GM12878 (cell line): ENCODE measurements around the gene RAB4B. TPM values are rescaled to one million over a fixed set of nuclear protein-coding genes. Genes with fewer than 3 reads are reported as not detected.
A peak's percentile ranks its signal among the peaks of the same experiment; 100 is the strongest.

Source experiments
- ATAC-seq: fragments of 200-7000 bp; cut with Tn5 transposase; 3 replicates; pipeline ENCODE4 v1.9.1; 2020; ENCODE audit warnings: mild to moderate bottlenecking, moderate library complexity
- BruUV-seq: library from RNA; stranded (reverse); fragments of 400-500 nt; replicated peaks from 2 replicates; lab custom pipeline; 2021; lab: Mats Ljungman, UMichigan
- CTCF ChIA-PET: fragments of 300-600 bp; sonication (Branson Sonifier 250); formaldehyde crosslinking; extraction: SDS; loops from one replicate; lab custom pipeline; 2021; ENCODE audit warnings: inconsistent platforms; lab: Yijun Ruan, JAX
- POLR2A ChIA-PET: fragments of 350-600 bp; formaldehyde crosslinking; extraction: SDS; loops from one replicate; lab custom pipeline; 2021; ENCODE audit warnings: inconsistent platforms; lab: Charles Lee
- RAD21 ChIA-PET: fragments of 300-600 bp; sonication (Branson Sonifier 250); formaldehyde crosslinking; loops from one replicate; lab custom pipeline; 2023; ENCODE audit warnings: antibody characterized with exemption; ENCODE audit not compliant: unreplicated experiment; lab: Charles Lee
- SMC1A ChIA-PET: fragments of 300-600 bp; sonication (Branson Sonifier 250); formaldehyde crosslinking; loops from one replicate; lab custom pipeline; 2023; ENCODE audit not compliant: unreplicated experiment, uncharacterized antibody; lab: Charles Lee
- DNase-seq: peaks from one replicate; pipeline ENCODE4 v3.0.0-alpha.2; 2011; ENCODE audit warnings: low read depth, low spot score
- FAIRE-seq: peaks from 3 replicates; lab custom pipeline; 2011; peaks lifted over from hg19 to GRCh38; lab: Jason Lieb, UNC
- H2AFZ ChIP-seq: 2 replicates; pipeline ENCODE4 v1.6.0; 2011; ENCODE audit warnings: low read depth, low read length, control low read depth; ENCODE audit not compliant: control insufficient read depth
- H3K27ac ChIP-seq: 2 replicates; pipeline ENCODE4 v1.5.1; 2011; ENCODE audit warnings: control low read depth; ENCODE audit not compliant: control insufficient read depth, insufficient read depth
- H3K27me3 ChIP-seq, 2 experiments: replicated peaks in 1 of 2; 2 replicates each; pipeline versions ENCODE4 v1.6.0 to v1.6.1; 2011; ENCODE audit warnings: low read length in 1 of 2; ENCODE audit not compliant: control insufficient read depth in 2 of 2, insufficient read depth in 2 of 2
- H3K36me3 ChIP-seq, 2 experiments: 2 replicates each; pipeline ENCODE4 v1.5.1; 2011; ENCODE audit warnings: low read length in 1 of 2; ENCODE audit not compliant: control insufficient read depth in 2 of 2, insufficient read depth in 2 of 2
- H3K4me1 ChIP-seq: 2 replicates; pipeline ENCODE4 v1.6.1; 2011; ENCODE audit warnings: mild to moderate bottlenecking, low read length, moderate library complexity, mixed read lengths; ENCODE audit not compliant: control insufficient read depth, insufficient read depth
- H3K4me2 ChIP-seq: 2 replicates; pipeline ENCODE4 v1.6.0; 2011; ENCODE audit warnings: control low read depth; ENCODE audit not compliant: control insufficient read depth, insufficient read depth
- H3K4me3 ChIP-seq: fragments of 200-600 bp; sonication (generic); 2 replicates; pipeline ENCODE4 v1.5.1; 2016
- H3K79me2 ChIP-seq: 2 replicates; pipeline ENCODE4 v1.6.0; 2011; ENCODE audit warnings: low read length; ENCODE audit not compliant: control insufficient read depth, insufficient read depth
- H3K9ac ChIP-seq: 2 replicates; pipeline ENCODE4 v1.8.0; 2011; ENCODE audit warnings: low read length, control low read depth, mixed read lengths; ENCODE audit not compliant: control insufficient read depth, insufficient read depth
- H3K9me3 ChIP-seq: replicated peaks from 3 replicates; pipeline ENCODE4 v1.5.1; 2011; ENCODE audit warnings: mild to moderate bottlenecking, low read length; ENCODE audit not compliant: control insufficient read depth, insufficient read depth
- H4K20me1 ChIP-seq: 2 replicates; pipeline ENCODE4 v1.6.0; 2011; ENCODE audit not compliant: control insufficient read depth, insufficient read depth
- BCL11A ChIP-seq: IDR thresholded peaks from 2 replicates; pipeline ENCODE4 v1.6.1; 2011; ENCODE audit warnings: low read depth, low read length
- ESRRA ChIP-seq: IDR thresholded peaks from 2 replicates; pipeline ENCODE4 v1.6.1; 2012; ENCODE audit warnings: mild to moderate bottlenecking, low read length, improper control_type of control experiment
- POLR2AphosphoS5 ChIP-seq: IDR thresholded peaks from 2 replicates; pipeline ENCODE4 v1.6.1; 2011; ENCODE audit warnings: mild to moderate bottlenecking, low read length, inconsistent platforms
- WGBS: methylation state at CpG from one replicate; pipeline ENCODE4 v1.1.6; 2016; ENCODE audit warnings: low lambda C conversion rate; ENCODE audit not compliant: insufficient replicate concordance, insufficient coverage; ENCODE audit errors: missing lambda C conversion rate; 5-methylcytosine and 5-hydroxymethylcytosine counted together
- in situ Hi-C: fragments of 300-500 bp; cut with MboI; formaldehyde crosslinking; loops from 9 replicates; pipeline ENCODE4 v1.14.3; 2018; ENCODE audit warnings: mixed read lengths
- intact Hi-C: fragments of 100-400 bp; cut with micrococcal nuclease; formaldehyde crosslinking; loops from one replicate; pipeline ENCODE4 v1.14.2; 2022; ENCODE audit not compliant: unreplicated experiment
- polyA plus RNA-seq, 11 experiments: library from polyadenylated mRNA; depleted of rRNA in 4 of 11; unstranded in 6 of 11; stranded (reverse) in 5 of 11; fragments of >200 nt; fragmentation: Nextera tagmentation in 4 of 11; fragmentation: Illumina TruSeq in 1 of 11; extraction: Ambion mirVana in 4 of 11; extraction: Trizol in 1 of 11; gene quantifications; 1 replicate in 1 of 11; 2 replicates in 10 of 11; pipeline versions ENCODE4 v1.2.1 to v1.2.3, GENCODE V29; 2011 to 2016; ENCODE audit warnings: inconsistent platforms in 2 of 11, missing spikeins in 2 of 11, low read depth in 1 of 11
- total RNA-seq, 4 experiments: library from RNA; depleted of rRNA in 3 of 4; stranded (reverse); fragments of >200 nt in 3 of 4; fragmentation: Illumina TruSeq in 1 of 4; extraction: Trizol in 1 of 4; gene quantifications; 2 replicates each; pipeline versions ENCODE4 v1.2.1 to v1.2.3, GENCODE V29; 2013 to 2021
- TF ChIP-seq, protein P1 (sequence below): fragments of 450-650 bp; conservative IDR thresholded peaks from 2 replicates; pipeline ENCODE4 v1.6.1; 2017; ENCODE audit warnings: mild to moderate bottlenecking, moderate library complexity

Gene RAB4B
- total and polyA plus RNA-seq, 10 of the 15 experiments (the other 5 are each of a cell fraction or from before 2014, with no cell fraction given): 0.60 to 51.5 (median 27.7) TPM

DNA sequence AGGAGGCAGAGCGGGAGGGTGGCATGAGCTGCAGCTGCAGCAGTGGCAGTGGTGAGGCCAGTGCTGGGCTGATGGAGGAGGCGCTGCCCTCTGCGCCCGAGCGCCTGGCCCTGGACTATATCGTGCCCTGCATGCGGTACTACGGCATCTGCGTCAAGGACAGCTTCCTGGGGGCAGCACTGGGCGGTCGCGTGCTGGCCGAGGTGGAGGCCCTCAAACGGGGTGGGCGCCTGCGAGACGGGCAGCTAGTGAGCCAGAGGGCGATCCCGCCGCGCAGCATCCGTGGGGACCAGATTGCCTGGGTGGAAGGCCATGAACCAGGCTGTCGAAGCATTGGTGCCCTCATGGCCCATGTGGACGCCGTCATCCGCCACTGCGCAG, 22.9 kb downstream of the RAB4B start:
- in situ Hi-C loops: no loop called here
- Histone ChIP-seq H3K9me3 (no peaks in the 10 kb centered on the region), H3K4me3 (peak overlapping the region; percentile 98; the same call in 1 of the 2 replicates), H3K4me1 (peaks cover 53% of the 10 kb centered on the region), H3K4me2 (peak overlapping the region; percentile 88), H3K36me3 (peaks cover 7 to 13% of the 10 kb centered on the region in 2 experiments; a peak in 3 of 4 replicates), H2AFZ (no peak overlapping the region), H3K79me2 (peaks cover 57% of the 10 kb centered on the region), H3K27me3 (no peaks in the 10 kb centered on the region), H4K20me1 (peaks cover 15% of the 10 kb centered on the region), H3K27ac (no peak overlapping the region), H3K9ac (peak overlapping the region; percentile 84)
- SMC1A ChIA-PET: interaction anchor here (3.6 kb wide), 1 partner anchor 23 kb away, joined by 18 read pairs; the partner anchor contains the start of gene RAB4B
- intact Hi-C loops: no loop called here
- RAD21 ChIA-PET: interaction anchor here (1.6 to 3.0 kb wide), 3 partner anchors 23 to 50 kb away, joined by 5 to 10 read pairs (median 8); partner anchors contain the start of genes ACTMAP and RAB4B
- no TSS peak for BruUV-seq
- no peak for FAIRE-seq
- WGBS: 88% methylated on average over 27 of the region's 27 CpGs
- POLR2A ChIA-PET: interaction anchor here (0.5 to 1.4 kb wide), 4 partner anchors 23 to 361 kb away, joined by 3 to 8 read pairs (median 7); partner anchors contain the start of gene RAB4B
- TF ChIP-seq, protein P1, sequence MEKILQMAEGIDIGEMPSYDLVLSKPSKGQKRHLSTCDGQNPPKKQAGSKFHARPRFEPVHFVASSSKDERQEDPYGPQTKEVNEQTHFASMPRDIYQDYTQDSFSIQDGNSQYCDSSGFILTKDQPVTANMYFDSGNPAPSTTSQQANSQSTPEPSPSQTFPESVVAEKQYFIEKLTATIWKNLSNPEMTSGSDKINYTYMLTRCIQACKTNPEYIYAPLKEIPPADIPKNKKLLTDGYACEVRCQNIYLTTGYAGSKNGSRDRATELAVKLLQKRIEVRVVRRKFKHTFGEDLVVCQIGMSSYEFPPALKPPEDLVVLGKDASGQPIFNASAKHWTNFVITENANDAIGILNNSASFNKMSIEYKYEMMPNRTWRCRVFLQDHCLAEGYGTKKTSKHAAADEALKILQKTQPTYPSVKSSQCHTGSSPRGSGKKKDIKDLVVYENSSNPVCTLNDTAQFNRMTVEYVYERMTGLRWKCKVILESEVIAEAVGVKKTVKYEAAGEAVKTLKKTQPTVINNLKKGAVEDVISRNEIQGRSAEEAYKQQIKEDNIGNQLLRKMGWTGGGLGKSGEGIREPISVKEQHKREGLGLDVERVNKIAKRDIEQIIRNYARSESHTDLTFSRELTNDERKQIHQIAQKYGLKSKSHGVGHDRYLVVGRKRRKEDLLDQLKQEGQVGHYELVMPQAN: no peak
- TF ChIP-seq ESRRA (no peak), BCL11A (no peak), POLR2AphosphoS5 (0 out of 2 replicates have a peak, but pooled peaks have one; percentile 18)
- CTCF ChIA-PET: interaction anchor here (1.3 kb wide), 1 partner anchor 10 kb away, joined by 3 read pairs; no protein-coding TSS in a partner anchor
- no peak for DNase-seq
- ATAC-seq: no peak
